CD4-positive, CD25-positive, alpha-beta regulatory T cell (primary cell): ENCODE results near the gene CLCN3. TPM values are rescaled to one million over a fixed set of nuclear protein-coding genes. Genes with fewer than 3 reads are reported as not detected.
"Not testable (repeated sequence)": the region's sequence is repeated elsewhere in the genome, so short reads cannot be mapped to it uniquely, and the experiment has no call there.

Experiments used
- ATAC-seq, 2 donors: fragments of 150-1000 bp; cut with Tn5 transposase; one replicate each; pipeline ENCODE4 v1.10.0; 2021; ENCODE audit warnings: low read depth in 2 of 2, moderate number of reproducible peaks in 2 of 2, moderate library complexity in 1 of 2
- DNase-seq, 3 donors: peaks; one replicate each; pipeline versions ENCODE4 v3.0.0 to v3.0.0-alpha.2; 2012 to 2022; ENCODE audit warnings: mixed read lengths in 1 of 3
- H3K27ac ChIP-seq: one replicate; pipeline ENCODE4 v1.7.0; 2013; ENCODE audit warnings: mild to moderate bottlenecking, low read length; ENCODE audit not compliant: insufficient read depth, poor library complexity, severe bottlenecking
- H3K27me3 ChIP-seq: one replicate; pipeline ENCODE4 v1.7.0; 2013; ENCODE audit warnings: low read length; ENCODE audit not compliant: control insufficient read depth, insufficient read depth
- H3K36me3 ChIP-seq: one replicate; pipeline ENCODE4 v1.7.0; 2013; ENCODE audit warnings: mild to moderate bottlenecking, low read length, moderate library complexity; ENCODE audit not compliant: control insufficient read depth, insufficient read depth
- H3K4me1 ChIP-seq: 2 replicates; pipeline ENCODE4 v1.7.0; 2013; ENCODE audit warnings: mild to moderate bottlenecking, low read length; ENCODE audit not compliant: insufficient read depth, control insufficient read depth, poor library complexity, severe bottlenecking
- H3K4me3 ChIP-seq: one replicate; pipeline ENCODE4 v1.7.0; 2013; ENCODE audit warnings: low read depth, mild to moderate bottlenecking, low read length, moderate library complexity
- H3K9me3 ChIP-seq, 2 experiments: 1 replicate in 1 of 2; 2 replicates in 1 of 2; pipeline ENCODE4 v1.7.0; 2013; ENCODE audit warnings: low read length in 2 of 2, mild to moderate bottlenecking in 1 of 2, moderate library complexity in 1 of 2; ENCODE audit not compliant: control insufficient read depth in 2 of 2
- H3K27ac Mint-ChIP-seq, 3 donors: one replicate each; pipeline ENCODE4 v1.8.0; 2020 to 2022; ENCODE audit warnings: mild to moderate bottlenecking in 3 of 3, mixed read lengths in 3 of 3, moderate library complexity in 2 of 3
- H3K27me3 Mint-ChIP-seq: one replicate; pipeline ENCODE4 v1.8.0; 2022; ENCODE audit warnings: mild to moderate bottlenecking, mixed read lengths
- H3K36me3 Mint-ChIP-seq: one replicate; pipeline ENCODE4 v1.8.0; 2020; ENCODE audit warnings: mixed read lengths
- H3K4me1 Mint-ChIP-seq, 4 donors: one replicate each; pipeline ENCODE4 v1.8.0; 2020 to 2022; ENCODE audit warnings: mixed read lengths in 4 of 4, mild to moderate bottlenecking in 1 of 4
- H3K4me3 Mint-ChIP-seq, 4 donors: one replicate each; pipeline ENCODE4 v1.8.0; 2020 to 2022; ENCODE audit warnings: mild to moderate bottlenecking in 4 of 4, mixed read lengths in 4 of 4, moderate library complexity in 3 of 4
- H3K9me3 Mint-ChIP-seq, 7 donors: one replicate each; pipeline ENCODE4 v1.8.0; 2020 to 2022; ENCODE audit warnings: mixed read lengths in 7 of 7, mild to moderate bottlenecking in 3 of 7, moderate library complexity in 2 of 7
- polyA plus RNA-seq, 4 donors: library from polyadenylated mRNA; unstranded; fragments of 300-500 nt; fragmentation: Illumina TruSeq; gene quantifications; one replicate each; pipeline ENCODE4 v1.2.3, GENCODE V29; 2021
- total RNA-seq: library from RNA; stranded (reverse); gene quantifications from one replicate; pipeline ENCODE4 v1.2.3, GENCODE V29; 2022

Gene CLCN3
- total and polyA plus RNA-seq, 5 donors from 2014 or later = 6.3 to 17.0 (median 9.8) TPM

GRCh38 chr4:169665046-169665737 lies 44.8 kb downstream of the CLCN3 start:
- no peak overlapping the region for H3K27ac ChIP-seq
- H3K4me1 ChIP-seq = peaks cover 15% of the 10 kb centered on the region
- DNase-seq = peak in 2 of 3 donors; percentile 7 to 24
- H3K4me3 Mint-ChIP-seq = peak overlapping the region in 1 of 4 donors; percentile 8
- peaks cover 33 to 38% (median 37%) of the 10 kb centered on the region in 4 donors for H3K4me1 Mint-ChIP-seq
- no peaks in the 10 kb centered on the region for H3K9me3 ChIP-seq
- H3K27me3 ChIP-seq = no peaks in the 10 kb centered on the region
- H3K27me3 Mint-ChIP-seq = no peaks in the 10 kb centered on the region
- ATAC-seq = no peak
- peaks cover 34% of the 10 kb centered on the region for H3K36me3 Mint-ChIP-seq
- peaks cover 3% of the 10 kb centered on the region for H3K36me3 ChIP-seq
- peak overlapping the region in 2 of 3 donors; percentile 7 to 86 for H3K27ac Mint-ChIP-seq
- peaks cover 0 to 7% (median 0%) of the 10 kb centered on the region in 7 donors for H3K9me3 Mint-ChIP-seq
- H3K4me3 ChIP-seq = no peak overlapping the region

DNA sequence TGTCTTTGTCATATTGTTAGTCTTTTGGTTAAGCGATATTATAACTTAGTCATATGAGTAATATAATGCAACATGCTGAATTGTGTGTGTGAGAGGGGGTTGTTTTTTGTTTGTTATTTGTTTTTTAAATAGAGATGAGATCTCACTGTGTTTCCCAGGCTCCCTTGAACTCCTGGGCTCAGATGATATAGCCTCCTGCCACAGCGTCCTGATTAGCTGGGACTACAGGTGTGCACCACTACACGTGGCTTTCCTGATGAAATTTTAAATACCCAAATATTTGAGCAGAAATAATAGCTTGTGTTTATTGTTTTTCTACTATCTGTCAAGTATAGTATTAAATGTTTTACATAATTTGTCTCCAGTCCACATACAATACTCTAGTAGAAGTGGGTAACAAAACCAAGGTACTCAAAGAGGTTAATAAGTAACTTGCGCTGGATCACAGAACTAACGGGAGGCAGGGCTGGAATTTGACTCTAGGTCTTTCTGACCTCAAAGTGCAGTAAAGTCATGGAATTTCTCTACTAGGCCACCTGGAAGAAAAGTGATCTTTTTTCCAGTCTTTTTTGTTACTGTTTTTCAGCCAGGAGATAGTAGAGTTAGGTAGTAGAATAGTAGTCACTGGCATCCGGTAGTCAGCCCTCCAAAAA lies 47.8 kb downstream of the CLCN3 start:
- Histone ChIP-seq H3K9me3 (no peaks in the 10 kb centered on the region), H3K4me3 (no peak overlapping the region), H3K4me1 (peaks cover 11% of the 10 kb centered on the region), H3K27ac (no peak overlapping the region), H3K36me3 (peaks cover 3% of the 10 kb centered on the region), H3K27me3 (no peaks in the 10 kb centered on the region)
- peaks cover 47% of the 10 kb centered on the region for H3K36me3 Mint-ChIP-seq
- no peak overlapping the region for H3K27ac Mint-ChIP-seq
- DNase-seq = no peak
- peaks cover 0 to 7% (median 0%) of the 10 kb centered on the region in 7 donors for H3K9me3 Mint-ChIP-seq
- H3K27me3 Mint-ChIP-seq = no peaks in the 10 kb centered on the region
- no peak for ATAC-seq
- H3K4me1 Mint-ChIP-seq = peaks cover 19 to 32% (median 25%) of the 10 kb centered on the region in 4 donors
- no peak overlapping the region for H3K4me3 Mint-ChIP-seq

GRCh38 chr4:169675825-169676224 lies 55.4 kb downstream of the CLCN3 start:
- no peak overlapping the region for H3K4me3 ChIP-seq
- Mint-ChIP-seq H3K4me1 (peaks cover 0 to 13% (median 6%) of the 10 kb centered on the region in 4 donors), H3K27ac (no peak overlapping the region), H3K9me3 (peaks cover 0 to 1% (median 0%) of the 10 kb centered on the region in 7 donors), H3K27me3 (no peaks in the 10 kb centered on the region), H3K36me3 (peaks cover 17% of the 10 kb centered on the region), H3K4me3 (no peak overlapping the region)
- DNase-seq (no peak), ATAC-seq (no peak)
- no peaks in the 10 kb centered on the region for H3K27me3 ChIP-seq
- H3K27ac ChIP-seq = no peak overlapping the region
- peaks cover 3% of the 10 kb centered on the region for H3K36me3 ChIP-seq
- no peaks in the 10 kb centered on the region for H3K9me3 ChIP-seq
- H3K4me1 ChIP-seq = no peaks in the 10 kb centered on the region

DNA sequence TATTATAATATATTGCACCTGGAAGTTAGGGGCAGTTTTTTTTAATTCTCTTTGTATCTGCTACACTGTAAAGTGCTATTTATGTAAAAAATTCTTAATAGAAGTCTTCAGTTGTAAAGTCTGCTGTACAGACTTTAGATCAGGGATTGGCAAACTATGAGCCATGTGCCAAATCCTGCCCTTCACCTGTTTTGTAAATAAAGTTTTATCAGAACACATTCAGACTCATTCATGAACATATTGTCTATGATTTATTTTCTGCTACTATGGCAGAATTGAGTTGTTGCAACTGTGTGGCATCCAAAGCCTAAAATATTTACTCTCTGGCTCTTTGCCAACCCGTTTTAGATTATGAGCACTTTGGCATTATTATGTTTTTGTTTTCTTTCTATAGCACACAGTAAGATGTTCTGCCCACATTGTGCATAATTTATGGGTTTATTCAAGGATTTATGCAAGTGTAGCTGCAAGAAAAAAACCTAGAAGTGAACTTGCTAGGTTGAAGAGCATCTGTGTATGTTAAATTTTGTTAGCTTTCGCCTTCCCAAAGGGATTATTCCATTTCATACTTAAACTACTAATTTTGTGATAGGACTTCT lies 56.9 kb downstream of the CLCN3 start:
- peak overlapping the region in 1 of 3 donors; percentile 63 for H3K27ac Mint-ChIP-seq
- H3K4me3 Mint-ChIP-seq = no peak overlapping the region
- H3K27me3 ChIP-seq = no peaks in the 10 kb centered on the region
- peaks cover 3% of the 10 kb centered on the region for H3K36me3 ChIP-seq
- no peak overlapping the region for H3K4me3 ChIP-seq
- peaks cover 10% of the 10 kb centered on the region for H3K36me3 Mint-ChIP-seq
- H3K27me3 Mint-ChIP-seq = no peaks in the 10 kb centered on the region
- peaks cover 0 to 13% (median 6%) of the 10 kb centered on the region in 4 donors for H3K4me1 Mint-ChIP-seq
- ATAC-seq (no peak), DNase-seq (no peak)
- H3K9me3 ChIP-seq = no peaks in the 10 kb centered on the region
- no peaks in the 10 kb centered on the region for H3K4me1 ChIP-seq
- no peak overlapping the region for H3K27ac ChIP-seq
- H3K9me3 Mint-ChIP-seq = peaks cover 0 to 1% (median 0%) of the 10 kb centered on the region in 7 donors

GRCh38 chr4:169678486-169678885 lies 58.1 kb downstream of the CLCN3 start:
- H3K4me3 Mint-ChIP-seq, H3K27ac Mint-ChIP-seq, H3K27ac ChIP-seq, H3K9me3 Mint-ChIP-seq, H3K27me3 Mint-ChIP-seq, DNase-seq, H3K9me3 ChIP-seq, H3K27me3 ChIP-seq, ATAC-seq, H3K36me3 ChIP-seq, H3K4me3 ChIP-seq, H3K4me1 ChIP-seq: not testable (repeated sequence)
- Mint-ChIP-seq H3K4me1 (peaks cover 0 to 13% (median 7%) of the 10 kb centered on the region in 4 donors), H3K36me3 (peaks cover 16% of the 10 kb centered on the region)

GRCh38 chr4:169678951-169679591 lies 58.7 kb downstream of the CLCN3 start:
- H3K27me3 Mint-ChIP-seq, H3K9me3 Mint-ChIP-seq, H3K9me3 ChIP-seq, H3K27ac Mint-ChIP-seq, DNase-seq, H3K4me3 Mint-ChIP-seq, H3K27me3 ChIP-seq, H3K27ac ChIP-seq, H3K4me3 ChIP-seq, ATAC-seq, H3K4me1 ChIP-seq: not testable (repeated sequence)
- peaks cover 19% of the 10 kb centered on the region for H3K36me3 Mint-ChIP-seq
- H3K4me1 Mint-ChIP-seq = peaks cover under 1 to 11% (median 6%) of the 10 kb centered on the region in 4 donors
- H3K36me3 ChIP-seq = peaks cover 13% of the 10 kb centered on the region

GRCh38 chr4:169682372-169683047 lies 62.1 kb downstream of the CLCN3 start:
- no peak overlapping the region for H3K27ac ChIP-seq
- Mint-ChIP-seq H3K4me3 (no peak overlapping the region), H3K27ac (no peak overlapping the region)

More at GRCh38 chr4:169682372-169683047, 62.1 kb downstream of the CLCN3 start:
- H3K27me3 Mint-ChIP-seq = no peaks in the 10 kb centered on the region
- no peaks in the 10 kb centered on the region for H3K9me3 ChIP-seq
- ATAC-seq (no peak), DNase-seq (no peak)
- H3K27me3 ChIP-seq = no peaks in the 10 kb centered on the region
- peaks cover 0 to 6% (median 5%) of the 10 kb centered on the region in 4 donors for H3K4me1 Mint-ChIP-seq
- peaks cover 16% of the 10 kb centered on the region for H3K36me3 ChIP-seq
- no peak overlapping the region for H3K4me3 ChIP-seq
- peaks cover 36% of the 10 kb centered on the region for H3K36me3 Mint-ChIP-seq
- H3K4me1 ChIP-seq = no peaks in the 10 kb centered on the region
- peaks cover 0 to 1% (median 0%) of the 10 kb centered on the region in 7 donors for H3K9me3 Mint-ChIP-seq
